Superior temporal gyrus (tissue), 1 donor: ENCODE results near the gene ACSM2B.
"Not testable (repeated sequence)": the region's sequence is repeated elsewhere in the genome, so short reads cannot be mapped to it uniquely, and the experiment has no call there.

ENCODE experiments used
- DNase-seq: peaks from one replicate; pipeline ENCODE4 v3.0.0-alpha.2; 2016; ENCODE audit errors: extremely low spot score

ACSM2B gene

GRCh38 chr16:20536669-20537068 is 39.5 kb downstream of the ACSM2B start:
- not testable (repeated sequence) for DNase-seq

GRCh38 chr16:20532284-20532792 is 43.8 kb downstream of the ACSM2B start:
- not testable (repeated sequence) for DNase-seq

- DNase-seq = not testable (repeated sequence)
These were observed 44.4 kb downstream of the ACSM2B start for GRCh38 chr16:20531795-20532194.

- no peak for DNase-seq
These were observed 56.1 kb downstream of the ACSM2B start for GRCh38 chr16:20520103-20520502.

- DNase-seq = no peak
These were observed 56.9 kb downstream of the ACSM2B start for GRCh38 chr16:20519231-20519630.

- DNase-seq = no peak
These were observed 59.0 kb downstream of the ACSM2B start for GRCh38 chr16:20517149-20517548.

- no peak for DNase-seq
These were observed 60.5 kb downstream of the ACSM2B start for GRCh38 chr16:20515688-20516090.

GRCh38 chr16:20510323-20510722 is 65.8 kb downstream of the ACSM2B start:
- no peak for DNase-seq

GRCh38 chr16:20507280-20507679 is 68.9 kb downstream of the ACSM2B start:
- DNase-seq = no peak

GRCh38 chr16:20504418-20504817 is 71.7 kb downstream of the ACSM2B start:
- no peak for DNase-seq

GRCh38 chr16:20491448-20491847 is 84.7 kb downstream of the ACSM2B start:
- DNase-seq = not testable (repeated sequence)

- DNase-seq = not testable (repeated sequence)
These were observed 85.2 kb downstream of the ACSM2B start for GRCh38 chr16:20490994-20491393.
